ENCODE data around the gene DNAJC18. TPM values are rescaled to one million over a fixed set of nuclear protein-coding genes. Genes with fewer than 3 reads are reported as not detected.

DNAJC18 gene
- total and polyA plus RNA-seq, 2 of the 8 experiments (the other 6 are each of a cell fraction or from before 2014, with no cell fraction given) = 7.8 to 29.2 TPM

GRCh38 chr5:139443831-139444453 is 4.6 kb upstream of the DNAJC18 start:
- H3K23me2 ChIP-seq (ENCODE audit: low read depth, low read length) = no peaks in the 10 kb centered on the region
- H3K4me1 ChIP-seq (replicated peaks in 1 of 4; ENCODE audit: control insufficient read depth in 3 of 4, insufficient read depth in 4 of 4, low read length in 3 of 4) = peaks cover 0 to 3% (median 0%) of the 10 kb centered on the region in 4 experiments; a peak in 3 of 7 replicates
- no peak overlapping the region for H2BK20ac ChIP-seq (ENCODE audit: low read length)
- DNase-seq (ENCODE audit: low read depth in 1 of 2, low spot score in 2 of 2) = no peak
- H3K79me1 ChIP-seq (ENCODE audit: low read depth, low read length) = no peaks in the 10 kb centered on the region
- no peak overlapping the region for H2AK5ac ChIP-seq (ENCODE audit: low read depth, low read length)
- no peak overlapping the region for H4K5ac ChIP-seq (ENCODE audit: insufficient read length, low read depth, low read length)
- WGBS, 2 experiments (ENCODE audit: extremely low coverage in 1 of 2, insufficient coverage in 1 of 2, insufficient read length in 1 of 2, insufficient replicate concordance in 2 of 2, low coverage in 1 of 2, low lambda C conversion rate in 2 of 2, missing lambda C conversion rate in 1 of 2) = 88% methylated on average over 4 of the region's 4 CpGs; no CpG with 5 or more reads in 1 of the 2 experiments
- no peak overlapping the region for H3K27ac ChIP-seq (ENCODE audit: low read depth, low read length)
- H3K4ac ChIP-seq (replicated peaks; ENCODE audit: insufficient read length, low read depth, low read length) = no peak overlapping the region
- H2BK5ac ChIP-seq (ENCODE audit: low read depth, low read length) = no peak overlapping the region
- H4K20me1 ChIP-seq (replicated peaks in 1 of 2; ENCODE audit: control insufficient read depth in 1 of 2, insufficient read depth in 2 of 2, low read length in 2 of 2) = no peaks in the 10 kb centered on the region
- no peak overlapping the region for H2BK120ac ChIP-seq (replicated peaks; ENCODE audit: low read depth, low read length)
- H4K8ac ChIP-seq (ENCODE audit: extremely low read depth, insufficient read depth, low read length) = no peak overlapping the region
- H3K4me3 ChIP-seq (ENCODE audit: extremely low read depth in 1 of 4, insufficient read depth in 2 of 4, low read depth in 3 of 4, low read length in 4 of 4) = no peak overlapping the region
- H2AFZ ChIP-seq (ENCODE audit: low read length) = no peak overlapping the region
- H2BK12ac ChIP-seq (ENCODE audit: low read depth, low read length) = no peak overlapping the region
- no peak overlapping the region for H3K9ac ChIP-seq (replicated peaks in 1 of 4; ENCODE audit: extremely low read depth in 1 of 4, low read depth in 3 of 4, low read length in 3 of 4)
- CTCF ChIA-PET (ENCODE audit: partially characterized antibody) = interaction anchor here (1.0 to 4.5 kb wide), 8 partner anchors 12 to 524 kb away, joined by 3 to 26 read pairs (median 4); no protein-coding TSS in a partner anchor
- H3K79me2 ChIP-seq (ENCODE audit: control insufficient read depth in 1 of 2, insufficient read depth in 2 of 2, low read length in 2 of 2) = no peaks in the 10 kb centered on the region
- no peaks in the 10 kb centered on the region for H3K9me3 ChIP-seq (ENCODE audit: insufficient read depth in 2 of 2, low read depth in 1 of 2, low read length in 1 of 2)
- H3K23ac ChIP-seq (ENCODE audit: insufficient read length) = no peak overlapping the region
- H3K27me3 ChIP-seq (replicated peaks in 1 of 4; ENCODE audit: control insufficient read depth in 3 of 4, extremely low read depth in 1 of 4, insufficient read depth in 3 of 4, low read length in 3 of 4) = no peaks in the 10 kb centered on the region
- no peak overlapping the region for H3K56ac ChIP-seq (replicated peaks; ENCODE audit: insufficient read length, low read depth, low read length)
- H3K36me3 ChIP-seq (ENCODE audit: control insufficient read depth in 2 of 4, insufficient read depth in 4 of 4, low read length in 3 of 4) = no peaks in the 10 kb centered on the region
- no peak overlapping the region for H3K4me2 ChIP-seq (ENCODE audit: insufficient read depth in 1 of 2, low read depth in 2 of 2, low read length in 2 of 2)
- no peak overlapping the region for H3K18ac ChIP-seq (ENCODE audit: extremely low read depth, low read length)
- POLR2A ChIA-PET (ENCODE audit: partially characterized antibody) = interaction anchor here (1.1 to 2.0 kb wide), 4 partner anchors 12 to 117 kb away, joined by 3 to 4 read pairs (median 4); partner anchors contain the start of genes ECSCR and UBE2D2
- H2BK15ac ChIP-seq (ENCODE audit: low read length) = no peak overlapping the region
- H4K91ac ChIP-seq (replicated peaks; ENCODE audit: insufficient read length, low read length) = no peak overlapping the region
- H3K14ac ChIP-seq (ENCODE audit: insufficient read length) = no peak overlapping the region
- no peak for FAIRE-seq
- TF ChIP-seq PHF8 (conservative IDR thresholded peaks at IDR 0.05; ENCODE audit: low read depth, low read length) = no peak
- TF ChIP-seq SIN3A (conservative IDR thresholded peaks at IDR 0.05 in 1 of 2, IDR thresholded peaks at IDR 0.05 in 1 of 2; ENCODE audit: low read depth in 1 of 2, low read length in 2 of 2) = no peak
- TF ChIP-seq CHD2 (IDR thresholded peaks at IDR 0.05; ENCODE audit: low read length) = no peak
- TF ChIP-seq EGR1 (IDR thresholded peaks at IDR 0.05; ENCODE audit: borderline replicate concordance, low read depth, low read length) = no peak
- no peak for TF ChIP-seq SUZ12 (IDR thresholded peaks at IDR 0.05; ENCODE audit: low read length)
- TF ChIP-seq RBBP5 (IDR thresholded peaks at IDR 0.05; ENCODE audit: borderline replicate concordance, low read depth, low read length) = no peak
- no peak for TF ChIP-seq E2F6 (IDR thresholded peaks at IDR 0.05)
- TF ChIP-seq TCF12 (IDR thresholded peaks at IDR 0.05; ENCODE audit: low read depth, low read length) = no peak
- no peak for TF ChIP-seq CTCF (IDR thresholded peaks at IDR 0.05; ENCODE audit: control extremely low read depth in 1 of 3, insufficient read depth in 1 of 3, low read depth in 1 of 3, low read length in 3 of 3)
- TF ChIP-seq POLR2AphosphoS5 (IDR thresholded peaks at IDR 0.05; ENCODE audit: low read depth, low read length) = no peak
